GM21360 (cell line): ENCODE measurements around the gene KLF15.

ENCODE experiments used
- ATAC-seq: cut with Tn5 transposase; IDR thresholded peaks from one replicate; pipeline ENCODE4 v1.9.1; 2021; ENCODE audit warnings: mild to moderate bottlenecking, moderate library complexity; ENCODE audit not compliant: unreplicated experiment

The KLF15 gene

DNA sequence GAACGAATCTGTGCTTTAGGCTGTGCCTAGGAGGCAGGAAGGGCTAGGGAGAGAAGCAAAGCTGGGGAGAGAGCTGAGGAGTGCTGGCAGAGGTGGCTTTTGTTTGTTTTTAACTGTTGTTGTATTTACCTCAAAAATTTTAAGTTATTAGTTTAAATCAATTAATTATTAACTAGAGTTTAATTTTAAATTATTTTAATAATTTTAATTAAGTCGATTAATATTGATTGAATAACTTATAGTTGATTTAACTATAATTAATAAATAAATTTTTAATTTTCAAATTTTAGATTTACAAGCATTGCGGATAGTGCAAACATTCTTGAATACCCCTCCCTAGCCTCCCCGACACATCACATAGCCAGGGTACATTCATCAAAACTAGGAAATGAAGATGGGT lies 30.6 kb downstream of the KLF15 start:
- ATAC-seq, result no peak

DNA sequence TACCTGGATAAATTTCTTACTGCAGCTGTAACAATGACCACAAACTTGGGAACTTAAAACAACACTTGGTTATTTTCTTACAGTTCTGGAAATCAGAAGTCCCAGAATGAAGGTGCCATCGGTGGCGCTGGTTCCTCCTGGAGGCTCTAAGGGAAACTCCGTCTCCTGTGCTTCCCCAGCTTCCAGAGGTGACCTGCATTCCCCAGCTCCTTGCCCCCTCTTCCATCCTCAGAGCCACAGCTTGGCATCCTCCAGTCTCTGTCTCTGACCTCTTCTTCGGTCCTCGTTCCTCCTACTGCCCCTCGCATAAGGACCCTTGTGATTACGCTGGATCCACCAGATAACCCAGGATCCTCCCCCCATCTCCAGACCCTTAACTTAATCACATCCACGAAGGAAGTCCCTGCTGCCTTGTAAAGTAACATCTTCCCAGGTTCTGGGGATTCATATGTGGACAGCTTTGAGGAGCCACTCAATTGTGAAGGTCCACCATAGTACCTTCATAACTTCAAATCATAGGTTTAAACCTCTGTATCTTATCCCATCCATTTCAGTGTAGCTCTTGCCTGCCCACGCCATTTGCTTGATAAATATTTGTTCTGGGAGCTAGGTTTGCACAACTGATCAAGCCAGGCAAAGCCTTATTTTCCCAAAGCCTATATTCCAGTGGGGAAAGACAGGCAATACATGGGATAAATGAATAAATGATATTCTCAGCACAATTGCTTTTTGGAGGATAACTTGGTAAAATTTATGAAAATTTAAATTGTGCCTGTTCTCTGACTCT lies 34.8 kb downstream of the KLF15 start:
- no peak for ATAC-seq

DNA sequence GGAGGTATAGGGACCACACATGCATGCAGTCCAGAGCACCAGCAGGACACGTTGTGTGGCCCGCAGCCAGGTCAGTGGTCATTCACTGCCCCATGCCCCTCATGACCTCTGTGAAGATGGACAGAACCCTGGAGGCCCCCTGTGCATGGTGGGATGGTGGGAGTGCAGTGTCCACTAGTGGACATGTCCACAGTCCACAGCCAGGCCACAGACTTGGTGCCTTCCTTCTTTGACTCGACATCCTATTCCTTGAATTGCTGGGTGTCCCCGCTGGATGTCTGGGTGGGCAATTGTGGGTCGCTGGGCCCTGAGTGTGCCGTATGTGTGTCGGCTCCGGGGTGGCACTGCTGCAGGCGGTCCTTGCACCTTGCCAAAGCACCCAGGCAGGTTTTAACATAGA lies 35.7 kb downstream of the KLF15 start:
- no peak for ATAC-seq

- no peak for ATAC-seq
These were observed 36.5 kb downstream of the KLF15 start for GRCh38 chr3:126320517-126321293.

DNA sequence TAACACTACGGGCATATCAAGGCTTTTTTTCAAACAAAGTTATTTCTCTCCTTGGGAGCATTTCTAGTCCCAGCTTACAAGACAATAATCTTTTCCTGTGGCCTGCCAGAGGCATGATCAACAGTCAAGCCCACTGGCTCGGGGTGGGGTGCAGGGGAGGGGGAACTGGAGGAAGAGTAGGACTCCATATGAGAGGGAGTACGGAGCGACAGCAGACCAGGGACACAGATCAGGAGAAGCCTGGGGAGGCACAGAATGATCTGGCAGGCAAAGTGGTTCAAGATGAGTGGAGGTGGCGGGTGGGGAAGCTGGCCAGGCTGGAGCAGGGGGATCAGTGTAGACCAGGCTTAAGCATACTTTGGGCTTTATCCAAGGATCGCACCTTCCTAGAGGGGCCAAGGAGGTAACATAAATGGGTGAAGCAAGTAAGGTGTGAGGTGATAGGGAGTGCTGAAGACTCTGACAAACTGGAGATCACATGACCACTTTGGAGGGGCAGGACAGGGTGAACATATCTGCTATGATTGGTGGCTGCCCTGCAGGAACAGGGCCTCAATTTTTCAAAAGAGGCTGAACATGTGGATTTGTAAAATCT lies 37.4 kb downstream of the KLF15 start:
- ATAC-seq, result no peak

DNA sequence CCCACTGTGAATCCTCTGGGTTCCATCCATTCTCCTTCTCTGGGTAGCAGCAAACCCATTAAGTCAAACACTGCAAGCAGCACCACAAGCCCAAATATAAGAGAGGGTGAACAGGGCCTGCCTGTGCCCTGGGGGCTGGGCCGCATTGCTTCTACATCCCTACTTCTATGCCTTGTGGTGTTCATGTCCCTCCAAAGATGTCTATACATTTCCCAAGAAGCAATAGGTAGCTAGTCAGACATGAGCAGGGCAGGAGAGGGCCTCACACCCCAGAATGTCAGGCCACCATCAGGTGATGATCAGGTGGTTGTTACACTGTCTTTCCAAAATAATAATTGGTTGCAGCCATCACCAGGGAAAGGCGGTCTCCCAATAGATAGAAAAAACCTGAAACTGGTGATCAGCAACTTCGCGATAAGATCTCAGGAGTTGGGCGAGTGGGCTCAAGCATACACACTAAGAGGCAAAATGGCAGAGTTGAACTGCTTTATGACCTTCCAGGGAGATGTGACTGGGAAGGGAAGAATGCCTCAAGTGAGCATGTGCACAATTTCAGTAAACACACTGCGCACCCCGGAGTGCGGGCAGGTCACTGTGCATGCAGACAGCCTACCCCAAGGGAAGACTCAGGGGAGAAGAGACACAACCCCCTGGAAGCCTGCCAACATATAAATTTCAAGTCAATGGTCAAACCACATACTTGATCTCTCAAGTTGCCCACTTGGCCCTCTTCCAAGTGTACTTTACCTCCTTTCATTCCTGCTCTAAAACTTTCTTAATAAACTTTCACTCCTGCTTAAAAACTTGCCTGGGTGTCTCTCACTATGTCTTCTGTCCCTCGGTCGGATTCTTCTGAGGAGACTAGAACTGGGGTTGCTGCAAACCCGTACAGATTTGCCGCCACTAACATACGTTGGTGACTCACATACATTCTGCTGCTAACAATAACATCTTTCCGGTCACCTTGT lies 39.9 kb downstream of the KLF15 start:
- ATAC-seq, result no peak

DNA sequence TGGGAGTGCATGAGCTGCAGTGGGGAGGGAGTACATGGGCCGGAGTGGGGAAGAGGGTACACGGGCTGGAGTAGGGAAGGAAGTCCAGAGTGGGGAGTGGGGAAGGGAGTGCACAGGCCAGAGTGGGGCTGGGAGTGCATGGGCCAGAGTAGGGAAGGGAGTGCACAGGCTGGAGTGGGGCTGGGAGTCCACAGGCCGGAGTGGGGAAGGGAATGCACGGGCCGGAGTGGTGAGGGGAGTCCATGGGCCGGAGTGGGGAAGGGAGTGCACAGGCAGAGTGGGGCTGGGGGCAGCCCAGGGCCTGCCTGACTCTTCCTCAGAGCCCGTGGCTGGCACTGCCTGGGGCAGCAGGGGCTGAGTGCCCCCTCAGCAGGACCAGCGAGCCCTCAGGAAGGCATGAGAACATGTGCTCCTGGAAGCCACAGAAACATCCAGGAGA lies 40.7 kb downstream of the KLF15 start:
- ATAC-seq, result no peak

GRCh38 chr3:126316031-126316461 lies 41.2 kb downstream of the KLF15 start:
- ATAC-seq, result no peak

DNA sequence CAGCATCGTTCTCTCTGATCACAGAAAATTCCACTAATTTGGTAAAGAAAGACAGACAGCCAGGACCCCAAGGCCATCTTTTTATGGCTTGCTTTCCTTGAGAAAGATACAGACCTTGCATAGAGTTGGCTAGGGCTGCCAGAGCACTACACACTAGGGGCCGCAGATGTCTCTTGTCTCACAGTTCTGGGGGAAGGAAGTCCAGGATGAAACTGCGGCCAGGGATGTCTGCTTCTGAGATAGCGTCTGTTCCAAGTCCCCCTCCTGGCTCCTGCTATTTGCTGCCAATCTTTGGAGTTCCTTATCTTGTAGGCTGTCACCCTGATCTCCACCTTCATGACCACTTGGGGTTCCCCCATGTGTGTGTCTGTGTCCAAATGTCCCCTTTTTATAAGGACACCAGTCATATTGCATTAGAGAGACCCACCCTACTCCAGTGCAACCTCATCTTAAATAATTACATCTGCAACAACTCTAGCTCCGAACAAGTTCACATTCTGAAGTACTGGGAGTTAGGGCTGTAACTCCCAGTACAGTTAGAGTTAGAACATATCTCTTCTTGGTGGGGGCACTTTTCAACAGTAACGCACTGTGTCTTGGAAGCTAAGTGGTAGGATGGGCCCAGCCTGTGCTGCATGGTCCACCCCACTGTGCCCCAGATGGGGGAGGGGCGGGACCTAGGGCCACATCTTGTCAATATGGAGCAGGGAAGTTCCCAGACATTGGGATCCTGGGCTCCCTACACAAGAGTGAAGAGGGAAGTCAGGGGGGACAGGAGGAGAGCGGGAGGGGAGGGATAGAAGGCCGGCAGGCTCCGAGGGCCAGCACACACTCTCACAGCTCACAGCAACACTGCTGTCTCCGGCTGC lies 42.2 kb downstream of the KLF15 start:
- no peak for ATAC-seq

- no peak for ATAC-seq
These were observed 42.9 kb downstream of the KLF15 start for GRCh38 chr3:126314305-126314789.

- ATAC-seq, result no peak
These were observed 43.5 kb downstream of the KLF15 start for GRCh38 chr3:126313580-126314304.

- no peak for ATAC-seq
These were observed 44.0 kb downstream of the KLF15 start for GRCh38 chr3:126313166-126313565.

- ATAC-seq, result no peak
These were observed 44.9 kb downstream of the KLF15 start for GRCh38 chr3:126312341-126312740.

DNA sequence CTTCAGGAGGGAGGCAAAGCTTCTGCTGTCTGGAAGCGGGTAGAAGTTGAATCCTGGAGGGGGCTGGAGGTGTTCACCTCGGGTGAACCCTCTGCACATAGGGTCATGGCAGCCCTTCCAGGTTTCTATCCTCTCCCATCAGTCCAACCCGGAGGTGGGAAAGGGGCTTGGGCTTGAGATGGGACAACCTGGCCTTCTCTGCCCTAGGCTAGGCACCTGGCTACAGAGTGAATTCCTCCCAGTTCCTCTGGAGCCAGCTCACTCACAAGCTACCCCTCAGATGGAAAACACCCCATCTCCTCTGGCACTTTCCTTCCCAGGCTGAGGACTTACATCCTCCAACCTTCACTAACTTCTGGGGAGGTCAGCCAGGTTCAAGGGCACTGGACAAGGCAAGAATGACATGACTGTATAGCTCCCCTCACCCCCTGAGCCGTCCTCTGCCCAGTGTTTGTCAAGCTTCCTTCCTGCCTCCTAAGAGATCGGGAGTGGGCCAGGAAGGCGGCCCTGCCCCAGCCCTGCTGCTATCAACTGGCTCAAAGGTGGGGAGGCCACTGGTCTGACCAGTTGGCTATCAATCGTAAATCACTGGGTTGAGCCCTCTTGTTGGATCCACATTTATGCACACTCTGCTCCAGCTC lies 45.8 kb downstream of the KLF15 start:
- ATAC-seq, result no peak

DNA sequence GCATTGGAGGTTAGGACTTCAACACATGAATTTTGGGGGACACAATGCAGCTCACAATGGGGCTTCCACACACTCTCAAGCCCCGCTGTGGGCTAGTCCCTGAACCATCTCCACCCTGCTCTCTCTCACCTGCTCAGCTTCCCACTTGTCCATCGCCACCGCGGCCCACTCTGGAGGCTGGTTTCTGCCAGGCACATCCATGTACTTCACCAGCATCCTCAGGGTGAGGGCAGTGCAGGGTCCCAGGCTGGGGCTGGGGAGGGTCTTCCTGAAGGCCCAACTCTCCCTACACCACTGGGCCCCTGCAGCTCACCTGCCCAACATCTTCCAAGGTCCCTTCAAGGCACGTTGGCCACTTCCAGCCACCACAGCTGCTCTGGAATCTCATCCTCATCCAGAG lies 46.4 kb downstream of the KLF15 start:
- no peak for ATAC-seq

GRCh38 chr3:126309861-126310655 lies 47.1 kb downstream of the KLF15 start:
- ATAC-seq, result no peak

- no peak for ATAC-seq
These were observed 48.0 kb downstream of the KLF15 start for GRCh38 chr3:126309165-126309564.
